Panc1 (cell line): ENCODE results near the gene SLC44A4. TPM values are rescaled to one million over a fixed set of nuclear protein-coding genes. Genes with fewer than 3 reads are reported as not detected.

ENCODE experiments used
- ATAC-seq: fragments of 200-7000 bp; cut with Tn5 transposase; 2 replicates; pipeline ENCODE4 v1.9.1; 2020; ENCODE audit warnings: mild to moderate bottlenecking, moderate library complexity
- BruUV-seq: library from RNA; stranded (reverse); fragments of 400-500 nt; replicated peaks from 2 replicates; lab custom pipeline; 2021; lab: Mats Ljungman, UMichigan
- CTCF ChIA-PET: fragments of 300-600 bp; sonication (Branson Sonifier 250); formaldehyde crosslinking; loops from one replicate; lab custom pipeline; 2022; ENCODE audit warnings: antibody characterized with exemption; lab: Charles Lee
- POLR2A ChIA-PET: fragments of 300-600 bp; sonication (Branson Sonifier 250); formaldehyde crosslinking; loops from one replicate; lab custom pipeline; 2022; ENCODE audit warnings: antibody characterized with exemption; lab: Charles Lee
- DNase-seq: peaks from one replicate; pipeline ENCODE4 v3.0.0-alpha.2; 2010; ENCODE audit warnings: low read depth, low spot score
- H3K27ac ChIP-seq: 2 replicates; pipeline ENCODE4 v1.5.1; 2011; ENCODE audit warnings: mild to moderate bottlenecking, low read length, inconsistent platforms
- H3K27me3 ChIP-seq: fragments of 200-500 bp; sonication (Bioruptor generic); 2 replicates; pipeline ENCODE4 v1.6.0; 2014; ENCODE audit warnings: low read length, inconsistent platforms; ENCODE audit not compliant: control insufficient read depth, insufficient read depth
- H3K36me3 ChIP-seq: fragments of 200-500 bp; sonication (Bioruptor generic); 2 replicates; pipeline ENCODE4 v1.5.1; 2014; ENCODE audit warnings: inconsistent platforms, mild to moderate bottlenecking, low read length, moderate library complexity; ENCODE audit not compliant: control insufficient read depth, insufficient read depth
- H3K4me1 ChIP-seq: 2 replicates; pipeline ENCODE4 v1.5.1; 2011; ENCODE audit warnings: inconsistent platforms, mild to moderate bottlenecking, low read length, moderate library complexity; ENCODE audit not compliant: control insufficient read depth, insufficient read depth
- H3K4me3 ChIP-seq, 2 experiments: 2 replicates each; pipeline ENCODE4 v1.5.1; 2011 to 2012; ENCODE audit warnings: low read depth in 2 of 2, low read length in 2 of 2, mild to moderate bottlenecking in 2 of 2, inconsistent platforms in 1 of 2, moderate library complexity in 1 of 2
- H3K9me3 ChIP-seq: fragments of 200-500 bp; sonication (Bioruptor generic); 2 replicates; pipeline ENCODE4 v1.5.1; 2014; ENCODE audit warnings: low read depth, mild to moderate bottlenecking, inconsistent platforms, low read length, moderate library complexity; ENCODE audit not compliant: control insufficient read depth, insufficient read depth
- CTCF ChIP-seq: fragments of 450-650 bp; IDR thresholded peaks from 2 replicates; pipeline ENCODE4 v1.5.1; 2017; ENCODE audit warnings: mild to moderate bottlenecking
- POLR2AphosphoS5 ChIP-seq: IDR thresholded peaks from 2 replicates; pipeline ENCODE4 v1.6.1; 2012; ENCODE audit warnings: mild to moderate bottlenecking, low read depth, low read length, moderate library complexity
- SIN3A ChIP-seq: IDR thresholded peaks from 2 replicates; pipeline ENCODE4 v1.6.1; 2012; ENCODE audit warnings: low read depth, mild to moderate bottlenecking, low read length, moderate library complexity, borderline replicate concordance; ENCODE audit not compliant: insufficient read depth
- TCF7L2 ChIP-seq: IDR thresholded peaks from 2 replicates; pipeline ENCODE4 v1.6.1; 2011; ENCODE audit warnings: mild to moderate bottlenecking, low read depth, low read length, inconsistent platforms
- in situ Hi-C: cut with HindIII; loops from 2 replicates; pipeline ENCODE4 v1.10.0; 2016; ENCODE audit warnings: low sequenced_read_pairs, low pct_unique_long_range_greater_than_20kb
- intact Hi-C: fragments of 100-400 bp; cut with micrococcal nuclease; formaldehyde crosslinking; loops from one replicate; pipeline ENCODE4 v1.10.0; 2022; ENCODE audit not compliant: unreplicated experiment
- total RNA-seq: library from RNA; stranded (reverse); gene quantifications from one replicate; pipeline ENCODE4 v1.2.1, GENCODE V29; 2021; ENCODE audit not compliant: unreplicated experiment
- TF ChIP-seq, protein P1 (sequence below), 2 experiments: IDR thresholded peaks; 2 replicates each; pipeline ENCODE4 v1.6.1; 2011 to 2012; ENCODE audit warnings: low read depth in 2 of 2, control low read depth in 1 of 2, low read length in 1 of 2, mild to moderate bottlenecking in 1 of 2, moderate library complexity in 1 of 2; ENCODE audit not compliant: insufficient read depth in 1 of 2

Gene SLC44A4
- total RNA-seq, 1 experiment from 2014 or later = 2.7 TPM

GRCh38 chr6:31919624-31920303 is 41.0 kb upstream of the SLC44A4 start:
- Histone ChIP-seq H3K9me3 (no peaks in the 10 kb centered on the region), H3K27ac (no peak overlapping the region), H3K4me3 (no peak overlapping the region), H3K4me1 (no peaks in the 10 kb centered on the region), H3K36me3 (no peaks in the 10 kb centered on the region), H3K27me3 (no peaks in the 10 kb centered on the region)
- intact Hi-C loops (no loop called here), in situ Hi-C loops (no loop called here)
- CTCF ChIA-PET = interaction anchor here (0.6 kb wide), 1 partner anchor 1469 kb away, joined by 8 read pairs; no protein-coding TSS in a partner anchor
- BruUV-seq = no TSS peak
- TF ChIP-seq TCF7L2 = no peak
- TF ChIP-seq CTCF = no peak
- TF ChIP-seq SIN3A = no peak
- no peak for TF ChIP-seq POLR2AphosphoS5
- TF ChIP-seq, protein P1, sequence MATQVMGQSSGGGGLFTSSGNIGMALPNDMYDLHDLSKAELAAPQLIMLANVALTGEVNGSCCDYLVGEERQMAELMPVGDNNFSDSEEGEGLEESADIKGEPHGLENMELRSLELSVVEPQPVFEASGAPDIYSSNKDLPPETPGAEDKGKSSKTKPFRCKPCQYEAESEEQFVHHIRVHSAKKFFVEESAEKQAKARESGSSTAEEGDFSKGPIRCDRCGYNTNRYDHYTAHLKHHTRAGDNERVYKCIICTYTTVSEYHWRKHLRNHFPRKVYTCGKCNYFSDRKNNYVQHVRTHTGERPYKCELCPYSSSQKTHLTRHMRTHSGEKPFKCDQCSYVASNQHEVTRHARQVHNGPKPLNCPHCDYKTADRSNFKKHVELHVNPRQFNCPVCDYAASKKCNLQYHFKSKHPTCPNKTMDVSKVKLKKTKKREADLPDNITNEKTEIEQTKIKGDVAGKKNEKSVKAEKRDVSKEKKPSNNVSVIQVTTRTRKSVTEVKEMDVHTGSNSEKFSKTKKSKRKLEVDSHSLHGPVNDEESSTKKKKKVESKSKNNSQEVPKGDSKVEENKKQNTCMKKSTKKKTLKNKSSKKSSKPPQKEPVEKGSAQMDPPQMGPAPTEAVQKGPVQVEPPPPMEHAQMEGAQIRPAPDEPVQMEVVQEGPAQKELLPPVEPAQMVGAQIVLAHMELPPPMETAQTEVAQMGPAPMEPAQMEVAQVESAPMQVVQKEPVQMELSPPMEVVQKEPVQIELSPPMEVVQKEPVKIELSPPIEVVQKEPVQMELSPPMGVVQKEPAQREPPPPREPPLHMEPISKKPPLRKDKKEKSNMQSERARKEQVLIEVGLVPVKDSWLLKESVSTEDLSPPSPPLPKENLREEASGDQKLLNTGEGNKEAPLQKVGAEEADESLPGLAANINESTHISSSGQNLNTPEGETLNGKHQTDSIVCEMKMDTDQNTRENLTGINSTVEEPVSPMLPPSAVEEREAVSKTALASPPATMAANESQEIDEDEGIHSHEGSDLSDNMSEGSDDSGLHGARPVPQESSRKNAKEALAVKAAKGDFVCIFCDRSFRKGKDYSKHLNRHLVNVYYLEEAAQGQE (IDR thresholded peaks at IDR 0.05; ENCODE audit: insufficient read depth in 1 of 2, low read depth in 2 of 2, low read length in 1 of 2) = no peak
- ATAC-seq = no peak
- POLR2A ChIA-PET = interaction anchor here (0.6 kb wide), 1 partner anchor 89 kb away, joined by 3 read pairs; no protein-coding TSS in a partner anchor
- DNase-seq = no peak

DNA sequence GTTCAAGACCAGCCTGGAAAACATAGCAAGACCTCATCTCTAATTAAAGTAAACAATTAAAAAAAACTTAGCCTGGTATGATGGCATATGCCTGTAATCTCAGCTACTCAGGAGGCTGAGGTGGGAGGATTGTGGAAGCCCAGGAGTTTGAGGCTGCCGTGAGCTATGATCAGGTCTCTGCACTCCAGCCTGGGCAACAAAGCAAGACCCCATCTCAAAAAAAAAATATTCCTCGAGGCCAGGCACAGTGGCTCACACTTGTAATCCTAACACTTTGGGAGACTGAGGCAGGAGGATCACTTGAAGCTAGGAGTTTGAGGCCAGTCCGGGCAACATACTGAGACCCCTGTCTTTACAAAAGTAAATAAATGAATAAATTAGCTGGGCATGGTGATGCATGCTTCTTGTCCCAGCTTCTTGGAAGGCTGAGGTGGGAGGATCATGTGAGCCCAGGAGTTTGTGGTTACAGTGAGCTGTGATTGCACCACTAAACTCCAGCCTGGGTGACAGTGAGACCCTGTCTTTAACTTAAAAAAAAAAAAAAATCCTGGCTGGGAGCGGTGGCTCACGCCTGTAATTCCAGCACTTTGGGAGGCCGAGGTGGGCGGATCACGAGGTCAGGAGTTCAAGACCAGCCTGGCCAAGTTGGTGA is 39.4 kb upstream of the SLC44A4 start:
- H3K9me3 ChIP-seq = no peaks in the 10 kb centered on the region
- POLR2A ChIA-PET = interaction anchor here (0.6 kb wide), 1 partner anchor 9 kb away, joined by 3 read pairs; the partner anchor contains the start of gene C2
- DNase-seq (no peak), ATAC-seq (no peak)
- no peak overlapping the region for H3K4me3 ChIP-seq
- no TSS peak for BruUV-seq
- no peak overlapping the region for H3K27ac ChIP-seq
- intact Hi-C loops = no loop called here
- H3K4me1 ChIP-seq = no peaks in the 10 kb centered on the region
- H3K36me3 ChIP-seq = no peaks in the 10 kb centered on the region
- in situ Hi-C loops = no loop called here
- CTCF ChIA-PET = interaction anchor here (0.7 kb wide), 2 partner anchors 59 to 63 kb away, joined by 3 to 10 read pairs; no protein-coding TSS in a partner anchor
- H3K27me3 ChIP-seq = no peaks in the 10 kb centered on the region
- TF ChIP-seq SIN3A = no peak
- TF ChIP-seq, protein P1 (IDR thresholded peaks at IDR 0.05; ENCODE audit: insufficient read depth in 1 of 2, low read depth in 2 of 2, low read length in 1 of 2) = no peak
- no peak for TF ChIP-seq TCF7L2
- TF ChIP-seq CTCF = no peak
- no peak for TF ChIP-seq POLR2AphosphoS5
